HEK293 (cell line): ENCODE results near the gene SNTG2.

Experiments
- CTCF ChIA-PET: fragments of 350-600 bp; formaldehyde crosslinking; extraction: SDS; loops from one replicate; lab custom pipeline; 2021; ENCODE audit warnings: antibody characterized with exemption; lab: Yijun Ruan, JAX
- POLR2A ChIA-PET: fragments of 300-600 bp; formaldehyde crosslinking; extraction: SDS; loops from one replicate; lab custom pipeline; 2020; ENCODE audit warnings: antibody characterized with exemption, inconsistent platforms; lab: Yijun Ruan, JAX
- H3K27ac ChIP-seq: fragments of 200-500 bp; sonication (Bioruptor generic); 2 replicates; pipeline ENCODE4 v1.5.1; 2014; ENCODE audit warnings: low read depth, low read length, control low read depth, inconsistent platforms; ENCODE audit errors: extremely low read depth
- H3K36me3 ChIP-seq, 2 experiments: fragments of 200-500 bp in 1 of 2; sonication (Bioruptor generic) in 1 of 2; 1 replicate in 1 of 2; 2 replicates in 1 of 2; pipeline ENCODE4 v1.5.1; 2014 to 2017; ENCODE audit warnings: inconsistent platforms in 2 of 2, low read length in 2 of 2; ENCODE audit not compliant: control insufficient read depth in 2 of 2, insufficient read depth in 1 of 2
- H3K4me1 ChIP-seq: fragments of 200-500 bp; sonication (Bioruptor generic); 2 replicates; pipeline ENCODE4 v1.5.1; 2014; ENCODE audit warnings: mild to moderate bottlenecking, low read length, inconsistent platforms; ENCODE audit not compliant: control insufficient read depth, insufficient read depth
- H3K4me3 ChIP-seq: 2 replicates; pipeline ENCODE4 v1.5.1; 2011; ENCODE audit warnings: low read depth, mild to moderate bottlenecking, control low read depth, low read length, moderate library complexity
- H3K9me3 ChIP-seq: fragments of 200-500 bp; sonication (Bioruptor generic); 2 replicates; pipeline ENCODE4 v1.5.1; 2014; ENCODE audit warnings: low read depth, low read length, inconsistent platforms; ENCODE audit not compliant: control insufficient read depth, insufficient read depth
- ATF2 ChIP-seq: fragments of 450-650 bp; formaldehyde crosslinking; IDR thresholded peaks from 2 replicates; pipeline ENCODE4 v1.5.1; 2016; ENCODE audit warnings: missing biosample characterization, missing genetic modification characterization, low read depth
- BCL11A ChIP-seq: fragments of 450-650 bp; formaldehyde crosslinking; IDR thresholded peaks from 2 replicates; pipeline ENCODE4 v1.5.1; 2016; ENCODE audit warnings: low read depth, missing biosample characterization, missing genetic modification characterization
- HOXC10 ChIP-seq: sonication (generic); formaldehyde crosslinking; IDR thresholded peaks from 2 replicates; pipeline ENCODE4 v1.8.1; 2023; ENCODE audit warnings: mild to moderate bottlenecking, missing genetic modification reagents
- KLF10 ChIP-seq: fragments of 450-650 bp; IDR thresholded peaks from 2 replicates; pipeline ENCODE4 v1.5.1; 2018; ENCODE audit warnings: missing biosample characterization, mild to moderate bottlenecking, missing genetic modification characterization
- OVOL3 ChIP-seq: fragments of 450-650 bp; formaldehyde crosslinking; IDR thresholded peaks from 2 replicates; pipeline ENCODE4 v1.5.1; 2016; ENCODE audit warnings: missing biosample characterization, missing genetic modification characterization
- PRDM1 ChIP-seq: fragments of 450-650 bp; formaldehyde crosslinking; IDR thresholded peaks from 2 replicates; pipeline ENCODE4; 2016; ENCODE audit warnings: missing biosample characterization, missing genetic modification characterization
- SCRT2 ChIP-seq: fragments of 450-650 bp; formaldehyde crosslinking; IDR thresholded peaks from 2 replicates; pipeline ENCODE4 v1.5.1; 2016; ENCODE audit warnings: missing biosample characterization, missing genetic modification characterization
- ZBTB7A ChIP-seq: fragments of 450-650 bp; formaldehyde crosslinking; IDR thresholded peaks from 2 replicates; pipeline ENCODE4 v1.5.1; 2016; ENCODE audit warnings: low read depth, missing biosample characterization, missing genetic modification characterization
- ZNF148 ChIP-seq: fragments of 450-650 bp; formaldehyde crosslinking; IDR thresholded peaks from 2 replicates; pipeline ENCODE4 v1.5.0; 2017; ENCODE audit warnings: missing biosample characterization, missing genetic modification characterization, borderline replicate concordance
- ZNF221 ChIP-seq: fragments of 450-650 bp; formaldehyde crosslinking; IDR thresholded peaks from 2 replicates; pipeline ENCODE4 v1.5.1; 2017; ENCODE audit warnings: missing biosample characterization, missing genetic modification characterization, borderline replicate concordance
- ZNF335 ChIP-seq: fragments of 450-650 bp; formaldehyde crosslinking; conservative IDR thresholded peaks from 2 replicates; pipeline ENCODE4 v1.5.1; 2016; ENCODE audit warnings: missing biosample characterization, missing genetic modification characterization
- ZNF350 ChIP-seq: fragments of 450-650 bp; formaldehyde crosslinking; IDR thresholded peaks from 2 replicates; pipeline ENCODE4 v1.5.0; 2017; ENCODE audit warnings: missing biosample characterization, mild to moderate bottlenecking, missing genetic modification characterization
- ZNF362 ChIP-seq: fragments of 450-650 bp; formaldehyde crosslinking; IDR thresholded peaks from 2 replicates; pipeline ENCODE4 v1.5.1; 2016; ENCODE audit warnings: missing biosample characterization, missing genetic modification characterization
- ZNF37A ChIP-seq: fragments of 450-650 bp; IDR thresholded peaks from 2 replicates; pipeline ENCODE4 v1.5.1; 2018; ENCODE audit warnings: missing biosample characterization, missing genetic modification characterization
- ZNF394 ChIP-seq: fragments of 450-650 bp; formaldehyde crosslinking; IDR thresholded peaks from 2 replicates; pipeline ENCODE4 v1.5.1; 2016; ENCODE audit warnings: missing biosample characterization, missing genetic modification characterization, mild to moderate bottlenecking, moderate library complexity, borderline replicate concordance
- ZNF426 ChIP-seq: fragments of 450-650 bp; formaldehyde crosslinking; IDR thresholded peaks from 2 replicates; pipeline ENCODE4 v1.5.1; 2017; ENCODE audit warnings: missing biosample characterization, missing genetic modification characterization, mild to moderate bottlenecking, inconsistent platforms, moderate library complexity
- ZNF433 ChIP-seq: fragments of 450-650 bp; formaldehyde crosslinking; IDR thresholded peaks from 2 replicates; pipeline ENCODE4 v1.5.1; 2016; ENCODE audit warnings: missing biosample characterization, missing genetic modification characterization, low read depth
- ZNF514 ChIP-seq: fragments of 450-650 bp; formaldehyde crosslinking; IDR thresholded peaks from 2 replicates; pipeline ENCODE4 v1.5.1; 2016; ENCODE audit warnings: missing biosample characterization, missing genetic modification characterization
- ZNF544 ChIP-seq: fragments of 450-650 bp; formaldehyde crosslinking; IDR thresholded peaks from 2 replicates; pipeline ENCODE4 v1.5.0; 2017; ENCODE audit warnings: missing biosample characterization, missing genetic modification characterization
- ZNF555 ChIP-seq: fragments of 450-650 bp; formaldehyde crosslinking; conservative IDR thresholded peaks from 2 replicates; pipeline ENCODE4 v1.5.1; 2017; ENCODE audit warnings: missing biosample characterization, mild to moderate bottlenecking, missing genetic modification characterization, inconsistent platforms
- ZNF626 ChIP-seq: fragments of 450-650 bp; sonication (Bioruptor Pico); formaldehyde crosslinking; IDR thresholded peaks from 2 replicates; pipeline ENCODE4 v1.5.1; 2018; ENCODE audit warnings: missing biosample characterization, missing genetic modification characterization, inconsistent platforms
- ZNF629 ChIP-seq: fragments of 450-650 bp; formaldehyde crosslinking; IDR thresholded peaks from 2 replicates; pipeline ENCODE4 v1.5.1; 2017; ENCODE audit warnings: missing biosample characterization, missing genetic modification characterization
- ZNF654 ChIP-seq: fragments of 450-650 bp; formaldehyde crosslinking; IDR thresholded peaks from 2 replicates; pipeline ENCODE4 v1.5.1; 2016; ENCODE audit warnings: low read depth, missing biosample characterization, missing genetic modification characterization
- ZNF664 ChIP-seq: fragments of 450-650 bp; formaldehyde crosslinking; IDR thresholded peaks from 2 replicates; pipeline ENCODE4 v1.5.1; 2016; ENCODE audit warnings: missing biosample characterization, missing genetic modification characterization
- ZNF704 ChIP-seq: fragments of 450-650 bp; formaldehyde crosslinking; IDR thresholded peaks from 2 replicates; pipeline ENCODE4 v1.5.1; 2016; ENCODE audit warnings: missing biosample characterization, missing genetic modification characterization
- ZNF707 ChIP-seq: fragments of 450-650 bp; formaldehyde crosslinking; IDR thresholded peaks from 2 replicates; pipeline ENCODE4 v1.5.1; 2016; ENCODE audit warnings: missing biosample characterization, missing genetic modification characterization
- ZNF776 ChIP-seq: fragments of 450-650 bp; formaldehyde crosslinking; IDR thresholded peaks from 2 replicates; pipeline ENCODE4 v1.5.0; 2017; ENCODE audit warnings: missing biosample characterization, missing genetic modification characterization, borderline replicate concordance
- ZNF785 ChIP-seq: fragments of 450-650 bp; formaldehyde crosslinking; IDR thresholded peaks from 2 replicates; pipeline ENCODE4 v1.5.1; 2016; ENCODE audit warnings: missing biosample characterization, missing genetic modification characterization
- ZNF791 ChIP-seq: fragments of 450-650 bp; formaldehyde crosslinking; IDR thresholded peaks from 2 replicates; pipeline ENCODE4 v1.5.1; 2016; ENCODE audit warnings: missing biosample characterization, missing genetic modification characterization
- ZNF843 ChIP-seq: fragments of 450-650 bp; formaldehyde crosslinking; IDR thresholded peaks from 2 replicates; pipeline ENCODE4 v1.5.1; 2016; ENCODE audit warnings: missing biosample characterization, missing genetic modification characterization
- ZSCAN30 ChIP-seq: fragments of 450-650 bp; IDR thresholded peaks from 2 replicates; pipeline ENCODE4 v1.5.1; 2018; ENCODE audit warnings: missing biosample characterization, mild to moderate bottlenecking, missing genetic modification characterization, moderate library complexity

Gene SNTG2

GRCh38 chr2:1055014-1055595, 104.5 kb downstream of the SNTG2 start (continued):
- no peak for TF ChIP-seq ZNF426 (tag by site-specific recombination)

- no peaks in the 10 kb centered on the region for H3K36me3 ChIP-seq
- ChIA-PET CTCF (no interaction called here), POLR2A (no interaction called here)
- no peak overlapping the region for H3K4me3 ChIP-seq
- H3K27ac ChIP-seq = no peak overlapping the region
- no peaks in the 10 kb centered on the region for H3K9me3 ChIP-seq
- TF ChIP-seq ZNF37A (tag by site-specific recombination) = no peak
- no peak for TF ChIP-seq ZNF791
- TF ChIP-seq ZNF704 (tag by site-specific recombination) = no peak
- no peak for TF ChIP-seq ZNF664 (tag by site-specific recombination)
- no peak for TF ChIP-seq HOXC10 (CRISPR knock-in tag)
- TF ChIP-seq ZBTB7A (tag by site-specific recombination) = no peak
- TF ChIP-seq ZNF654 (tag by site-specific recombination) = no peak
- TF ChIP-seq KLF10 (tag by site-specific recombination) = no peak
- no peak for TF ChIP-seq BCL11A (tag by site-specific recombination)
- no peak for TF ChIP-seq ZNF433
- TF ChIP-seq ZNF843 (tag by site-specific recombination) = no peak
- no peak for TF ChIP-seq OVOL3 (tag by site-specific recombination)
- TF ChIP-seq ZNF221 (tag by site-specific recombination) = no peak
- no peak for TF ChIP-seq ZNF707 (tag by site-specific recombination)
- TF ChIP-seq ZNF555 (tag by site-specific recombination) = no peak
- no peak for TF ChIP-seq PRDM1 (tag by site-specific recombination)
- no peak for TF ChIP-seq ZNF514 (tag by site-specific recombination)
- no peak for TF ChIP-seq ZNF426 (tag by site-specific recombination)
- H3K4me1 ChIP-seq = no peaks in the 10 kb centered on the region
Measured at GRCh38 chr2:1060372-1060771, 109.7 kb downstream of the SNTG2 start.

GRCh38 chr2:1060987-1061386, 110.3 kb downstream of the SNTG2 start:
- H3K36me3 ChIP-seq = no peaks in the 10 kb centered on the region
- POLR2A ChIA-PET = no interaction called here
- H3K27ac ChIP-seq = no peak overlapping the region
- CTCF ChIA-PET = no interaction called here
- no peak overlapping the region for H3K4me3 ChIP-seq
- no peaks in the 10 kb centered on the region for H3K9me3 ChIP-seq
- no peaks in the 10 kb centered on the region for H3K4me1 ChIP-seq
- TF ChIP-seq ZNF785 (tag by site-specific recombination) = no peak
- no peak for TF ChIP-seq ATF2
- TF ChIP-seq ZNF362 (tag by site-specific recombination) = no peak
- TF ChIP-seq ZNF148 (tag by site-specific recombination) = no peak
- TF ChIP-seq ZNF776 (tag by site-specific recombination) = no peak
- no peak for TF ChIP-seq ZNF335 (tag by site-specific recombination)
- TF ChIP-seq ZNF394 (tag by site-specific recombination) = no peak
- no peak for TF ChIP-seq ZSCAN30 (tag by site-specific recombination)
- TF ChIP-seq SCRT2 (tag by site-specific recombination) = no peak
- no peak for TF ChIP-seq ZNF626 (tag by site-specific recombination)
- no peak for TF ChIP-seq ZNF350 (tag by site-specific recombination)
- no peak for TF ChIP-seq ZNF629 (tag by site-specific recombination)
- no peak for TF ChIP-seq ZNF544 (tag by site-specific recombination)
- no peak for TF ChIP-seq PRDM1 (tag by site-specific recombination)
